NCI-H524 treated with DMSO at 0.1 percent for 48 hours (cell line): ENCODE measurements around the gene POU6F2.

Experiments
- DNase-seq: peaks from one replicate; lab custom pipeline; 2025; lab: John Stamatoyannopoulos, UW

Gene POU6F2

DNA sequence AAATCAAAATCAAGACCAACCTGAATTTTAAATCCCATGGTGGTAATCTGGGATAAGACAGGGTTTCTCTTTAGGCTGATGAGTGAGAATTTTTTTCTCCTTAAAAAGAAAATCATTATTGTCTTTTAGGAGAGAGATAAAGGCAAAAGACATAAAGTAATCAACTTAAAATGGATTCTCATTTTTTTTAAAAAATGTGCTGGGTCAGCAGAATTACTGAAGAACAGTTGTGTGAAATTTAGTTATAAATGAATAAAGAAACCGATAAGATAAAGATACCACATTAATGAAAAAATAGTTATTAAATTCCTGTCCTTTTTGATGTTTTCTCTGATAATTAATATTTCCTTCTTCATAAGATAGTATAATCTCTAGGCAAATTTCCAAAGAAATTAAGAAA, 427.2 kb downstream of the POU6F2 start:
- DNase-seq, result no peak

DNA sequence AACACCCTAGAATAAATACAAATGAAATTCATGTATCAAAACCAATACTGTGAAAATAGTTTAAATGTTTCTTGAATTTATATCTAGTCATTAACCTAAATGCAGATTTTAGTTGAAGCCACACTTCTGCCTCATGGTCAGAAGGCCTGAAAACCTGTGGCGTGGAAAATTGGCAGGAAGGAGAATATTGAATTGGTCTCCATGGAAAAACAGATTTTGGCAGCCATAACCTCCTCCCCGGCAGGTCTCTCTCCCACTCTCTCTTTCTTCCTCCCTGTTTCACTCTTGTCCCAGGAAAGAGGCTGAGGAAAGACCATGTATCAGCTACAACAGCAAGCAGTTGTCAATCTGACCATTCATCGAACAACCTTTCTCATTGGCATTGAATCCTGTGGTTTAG, 427.9 kb downstream of the POU6F2 start:
- DNase-seq, result no peak

DNA sequence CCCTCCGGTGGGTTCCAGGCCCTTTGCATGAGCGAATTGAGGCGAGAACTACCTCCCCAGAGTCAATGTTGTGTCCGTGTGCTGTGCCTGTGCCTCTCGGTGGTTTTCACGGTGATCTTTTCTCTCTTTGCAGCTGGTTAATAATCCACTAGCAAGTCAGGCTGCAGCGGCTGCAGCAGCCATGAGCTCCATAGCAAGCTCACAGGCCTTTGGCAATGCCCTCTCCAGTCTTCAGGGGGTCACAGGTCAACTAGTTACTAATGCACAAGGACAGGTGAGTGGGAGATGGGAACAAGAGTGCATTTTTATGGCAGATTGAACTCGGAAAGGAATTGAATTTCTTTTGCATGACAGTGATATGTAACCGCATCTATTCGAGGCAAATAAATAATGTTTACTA, 428.8 kb downstream of the POU6F2 start:
- no peak for DNase-seq

DNA sequence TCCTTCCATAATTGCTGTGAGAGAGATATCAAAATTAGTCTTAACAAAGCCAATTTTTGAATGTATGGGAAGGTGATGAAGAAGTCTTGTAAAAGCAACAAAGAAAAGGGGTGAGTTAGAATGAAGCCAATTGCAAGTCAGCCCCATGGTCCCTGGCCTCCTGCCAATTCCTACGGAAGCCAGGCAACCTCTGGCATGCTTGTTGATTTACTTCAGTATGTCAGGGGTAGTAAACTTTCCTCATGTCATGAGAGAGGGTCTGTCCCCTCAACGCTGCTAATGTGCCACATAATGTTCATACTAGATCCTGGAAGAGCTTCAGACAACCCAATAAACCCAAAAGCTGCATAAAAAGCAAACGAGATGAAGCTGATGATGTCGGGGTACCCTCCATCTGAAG, 429.4 kb downstream of the POU6F2 start:
- no peak for DNase-seq

DNA sequence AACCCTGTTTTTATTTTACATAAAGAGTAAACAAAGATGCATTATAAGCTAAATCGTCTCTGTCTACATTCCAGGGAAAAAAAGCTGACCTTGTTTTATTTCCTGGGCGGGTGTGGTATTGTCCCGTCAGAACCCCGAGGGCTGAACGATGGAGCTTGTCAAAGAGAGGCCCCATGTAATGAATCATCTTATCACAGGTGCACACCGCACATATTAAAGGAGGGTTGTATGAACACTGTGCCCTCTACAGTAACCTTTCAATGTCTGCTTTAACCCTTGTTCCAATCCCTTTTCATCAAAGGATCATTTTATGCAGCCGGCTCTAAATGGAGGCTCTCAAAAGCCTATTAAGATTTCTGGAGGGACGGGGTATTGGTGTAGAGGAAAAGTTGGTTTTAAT, 430.0 kb downstream of the POU6F2 start:
- no peak for DNase-seq

DNA sequence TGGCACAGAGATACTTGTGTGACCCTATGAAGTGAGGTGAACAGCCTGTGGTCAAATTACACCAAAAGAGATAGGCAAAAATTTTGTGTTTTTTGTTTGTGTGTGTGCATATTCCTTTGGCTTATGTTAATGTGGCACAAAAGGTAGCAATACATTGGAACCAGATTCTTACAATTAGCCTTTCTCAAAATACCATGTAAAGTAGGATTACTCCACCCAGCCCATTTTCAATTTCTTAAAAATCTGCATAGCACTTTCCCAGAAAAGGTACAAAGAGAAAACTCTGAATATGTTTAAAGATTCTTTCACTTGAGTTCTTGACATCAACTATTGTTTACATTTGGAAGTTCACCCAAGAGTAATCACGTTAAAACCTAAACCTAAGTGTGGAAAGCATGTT, 431.2 kb downstream of the POU6F2 start:
- DNase-seq, result no peak

DNA sequence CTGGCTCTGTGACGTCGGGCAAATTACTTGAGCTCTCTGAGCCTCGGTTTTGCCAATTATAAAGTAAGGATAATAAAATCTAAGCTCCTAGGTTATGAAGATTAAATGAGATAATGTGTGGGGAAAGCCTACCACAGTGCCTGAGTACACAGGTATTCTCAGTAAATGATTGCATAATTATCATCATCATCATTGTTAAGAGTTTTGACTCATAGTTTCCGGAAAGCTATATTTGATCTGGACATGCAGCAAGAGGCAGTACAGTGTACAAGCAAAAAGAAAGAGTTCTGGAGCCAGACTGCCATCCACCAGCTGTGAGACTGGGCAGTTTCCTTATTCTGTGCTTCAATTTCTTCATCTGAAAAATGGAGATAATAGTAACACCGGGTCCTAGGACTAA, 432.9 kb downstream of the POU6F2 start:
- DNase-seq, result no peak

DNA sequence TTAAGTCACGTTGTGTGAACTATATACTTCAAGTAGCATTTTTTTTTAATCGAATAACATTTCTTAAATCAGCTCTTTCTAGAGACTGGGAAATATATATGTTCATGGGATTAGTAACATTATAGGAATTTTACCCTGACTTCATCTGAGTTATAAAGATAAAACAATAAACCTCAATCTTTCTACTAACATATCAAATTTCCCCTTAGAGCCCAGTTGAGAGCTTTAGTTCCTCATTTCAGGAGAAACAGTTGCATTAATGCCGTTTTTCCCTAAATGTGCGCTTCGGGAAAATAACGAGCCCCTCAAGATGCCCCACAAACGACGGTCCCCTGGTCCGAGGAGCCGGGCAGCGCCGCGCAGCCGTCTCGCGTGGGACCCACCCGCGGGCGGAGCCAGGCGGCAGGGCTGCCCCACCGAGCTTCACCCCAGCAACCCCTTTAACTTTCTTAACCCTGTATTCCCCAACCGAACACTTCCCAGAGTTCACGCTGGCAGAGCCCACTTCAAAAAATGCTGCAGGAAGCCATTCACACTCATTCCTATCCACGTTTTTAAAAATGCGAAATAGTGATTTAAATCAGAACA, 436.0 kb downstream of the POU6F2 start:
- no peak for DNase-seq

DNA sequence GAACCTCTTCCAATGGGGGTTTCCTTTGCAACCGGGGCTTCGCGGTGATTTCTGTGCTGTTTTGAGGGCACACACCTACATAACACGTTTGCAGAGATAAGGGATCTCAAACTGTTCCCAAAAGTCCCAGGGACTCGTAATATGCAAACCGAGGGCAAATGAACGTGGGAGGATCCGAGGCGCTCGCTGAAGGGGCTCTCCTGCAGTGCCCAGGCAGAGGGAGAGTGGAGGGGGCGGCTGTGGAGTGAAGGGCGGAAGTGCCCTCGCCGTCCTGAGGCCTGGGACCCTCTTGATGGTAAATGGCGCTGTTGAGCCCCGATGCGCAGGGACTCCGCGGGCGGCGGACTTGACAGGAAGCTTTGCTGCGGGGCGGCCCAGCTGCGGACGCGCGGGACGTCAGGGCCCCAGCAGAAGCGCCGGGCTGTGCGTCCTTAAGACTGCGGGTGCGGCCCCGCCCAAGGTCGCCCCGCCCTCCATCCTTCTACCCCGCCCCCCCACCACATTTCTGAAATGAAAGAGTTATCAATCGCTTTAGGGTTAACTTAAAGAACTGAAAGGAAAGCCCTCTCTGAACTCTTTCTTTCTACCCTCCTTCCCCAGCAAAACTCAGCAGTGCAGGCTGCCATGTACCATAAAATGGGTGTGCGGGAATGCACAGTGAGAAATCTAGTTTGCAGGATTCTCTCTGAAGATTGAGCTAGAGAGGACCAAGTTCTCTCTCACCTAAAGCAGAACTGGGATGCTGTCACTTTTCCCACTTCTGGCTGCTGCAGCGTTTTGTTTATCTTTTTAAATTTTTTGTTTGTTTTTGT, 436.7 kb downstream of the POU6F2 start:
- no peak for DNase-seq

DNA sequence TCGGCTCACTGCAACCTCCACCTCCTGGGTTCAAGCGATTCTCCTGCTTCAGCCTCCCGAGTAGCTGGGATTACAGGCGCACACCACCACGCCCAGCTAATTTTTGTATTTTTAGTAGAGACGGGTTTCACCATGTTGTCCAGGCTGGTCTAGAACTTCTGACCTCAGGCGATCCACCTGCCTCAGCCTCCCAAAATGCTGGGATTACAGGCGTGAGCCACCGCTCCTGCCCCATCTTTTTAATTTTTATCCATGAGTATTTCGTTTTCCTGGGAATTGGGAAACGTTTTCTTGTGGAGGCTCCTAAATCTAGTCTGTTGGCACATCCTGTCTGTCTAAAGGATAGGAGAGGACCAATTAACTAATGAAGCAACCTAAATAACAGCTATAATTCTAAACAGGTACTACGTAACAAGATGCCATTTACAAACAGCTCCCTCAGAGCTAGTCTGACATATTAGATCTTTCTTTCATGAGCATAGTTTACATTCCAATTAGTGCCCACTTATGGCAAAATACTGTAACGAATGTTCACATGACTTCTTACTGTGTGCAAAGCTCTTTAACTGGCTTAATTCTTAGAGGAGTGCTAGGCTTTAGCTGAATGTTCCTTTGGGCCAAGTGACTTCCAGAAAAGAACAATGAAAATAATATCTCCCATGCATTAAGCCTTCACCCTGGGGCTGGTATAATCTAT, 437.5 kb downstream of the POU6F2 start:
- no peak for DNase-seq

DNA sequence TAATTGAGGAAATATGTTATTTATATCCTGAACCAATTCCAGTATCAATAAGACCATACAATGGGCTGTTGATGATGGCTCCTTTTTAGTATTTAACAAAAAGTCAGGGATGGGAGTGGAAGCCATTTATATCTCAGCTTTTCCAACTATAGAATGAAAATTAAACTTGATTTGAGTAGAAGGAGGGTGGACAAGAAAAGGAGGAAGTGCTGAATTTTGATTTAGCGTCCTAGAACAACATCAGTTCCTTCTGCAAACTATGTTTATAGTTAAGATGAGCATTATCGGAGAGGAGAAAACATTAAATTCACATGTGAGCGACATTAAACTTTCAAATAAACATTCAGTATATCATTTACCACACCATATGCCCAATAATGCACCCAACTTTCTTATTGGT, 439.2 kb downstream of the POU6F2 start:
- no peak for DNase-seq

DNA sequence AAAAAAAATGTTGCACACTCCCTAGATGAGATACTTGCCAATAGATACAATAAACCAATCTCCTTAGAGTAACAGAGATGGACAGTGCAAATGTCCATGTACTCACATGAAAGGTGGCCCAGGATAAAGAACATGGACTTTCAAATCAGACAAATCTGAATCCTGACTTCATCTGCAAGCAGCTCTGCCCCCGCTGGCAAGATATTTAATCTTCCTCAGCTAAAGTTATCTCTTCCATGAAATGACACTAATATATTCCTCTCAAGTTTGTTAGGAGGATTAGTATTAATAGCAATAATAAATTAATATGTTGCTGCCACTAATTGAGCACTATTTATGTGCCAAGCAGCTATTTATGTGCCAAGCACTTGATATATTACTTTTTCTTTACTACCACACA, 439.9 kb downstream of the POU6F2 start:
- no peak for DNase-seq

DNA sequence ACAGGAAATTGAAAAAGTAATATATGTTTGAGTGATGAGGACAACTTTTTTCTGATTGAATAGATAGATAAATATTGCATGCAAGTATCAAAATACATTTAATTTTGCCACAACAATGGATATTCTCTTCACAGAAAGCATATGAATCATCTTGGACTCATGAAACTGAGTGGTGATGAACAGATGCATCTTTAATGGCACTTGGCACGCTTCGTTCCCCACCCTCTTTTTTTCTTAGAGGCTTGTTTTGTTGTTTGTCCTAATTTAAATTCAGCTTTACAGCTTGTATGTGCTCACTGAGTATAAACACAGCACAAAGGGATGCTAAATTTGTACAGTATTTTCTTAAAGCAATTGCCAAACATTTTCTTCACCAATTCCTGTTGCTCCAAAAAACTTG, 443.5 kb downstream of the POU6F2 start:
- DNase-seq, result no peak

DNA sequence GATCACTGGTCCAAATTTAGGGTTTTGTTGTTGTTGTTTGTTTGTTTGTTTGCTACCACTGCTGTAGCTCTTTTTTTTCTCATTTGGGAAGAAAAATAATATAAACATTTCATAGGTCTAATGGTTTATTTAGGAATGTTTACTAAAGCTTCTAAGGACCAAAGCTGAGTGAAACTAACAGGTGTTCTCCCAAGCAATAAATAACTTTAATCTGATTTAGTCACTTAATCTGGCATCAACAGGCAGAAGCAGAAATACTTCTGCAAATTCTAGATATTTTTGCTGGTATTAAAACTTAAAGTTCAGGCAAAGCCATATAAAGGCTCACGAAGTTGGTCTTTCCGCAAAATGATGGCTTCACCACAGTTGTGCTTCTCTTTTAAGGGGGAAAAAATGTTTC, 444.0 kb downstream of the POU6F2 start:
- DNase-seq, result no peak

DNA sequence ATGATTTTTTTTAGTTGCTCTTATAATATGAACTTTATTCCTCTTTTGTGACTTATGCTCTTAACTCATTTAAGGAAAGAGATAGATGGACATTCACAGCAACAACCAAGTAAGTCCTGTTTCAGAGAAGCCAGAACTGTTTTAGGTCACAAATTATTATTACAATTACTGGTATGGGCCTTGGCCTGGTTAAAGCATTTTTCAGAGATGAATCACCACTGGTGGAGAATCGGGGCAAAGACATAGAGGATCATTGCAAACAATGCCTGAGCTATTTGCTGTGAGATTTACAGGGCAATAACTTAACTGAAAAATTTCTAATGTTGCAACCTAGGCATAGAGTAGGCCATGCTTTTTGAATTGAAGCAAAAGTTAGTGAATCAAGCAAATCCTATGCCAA, 450.5 kb downstream of the POU6F2 start:
- DNase-seq, result no peak

DNA sequence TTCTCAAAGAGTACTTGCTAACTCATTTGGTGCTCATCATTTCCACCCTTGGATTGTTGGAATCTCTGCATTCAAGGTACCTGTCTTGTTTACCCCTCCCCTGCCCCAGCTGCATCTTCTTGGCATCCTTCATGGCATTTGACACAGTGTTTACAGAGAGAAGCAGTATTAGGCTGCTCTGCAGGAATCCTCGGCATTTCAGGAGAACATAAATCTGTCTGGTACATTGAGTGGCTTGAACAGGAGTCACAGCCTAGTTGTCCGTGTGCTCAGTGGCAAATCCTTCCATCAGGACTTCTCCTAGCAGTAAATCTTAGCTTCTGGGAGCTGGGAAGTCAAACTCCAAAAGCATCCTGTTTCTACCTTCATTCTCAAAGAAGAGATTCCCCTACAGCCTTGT, 451.7 kb downstream of the POU6F2 start:
- DNase-seq, result no peak

DNA sequence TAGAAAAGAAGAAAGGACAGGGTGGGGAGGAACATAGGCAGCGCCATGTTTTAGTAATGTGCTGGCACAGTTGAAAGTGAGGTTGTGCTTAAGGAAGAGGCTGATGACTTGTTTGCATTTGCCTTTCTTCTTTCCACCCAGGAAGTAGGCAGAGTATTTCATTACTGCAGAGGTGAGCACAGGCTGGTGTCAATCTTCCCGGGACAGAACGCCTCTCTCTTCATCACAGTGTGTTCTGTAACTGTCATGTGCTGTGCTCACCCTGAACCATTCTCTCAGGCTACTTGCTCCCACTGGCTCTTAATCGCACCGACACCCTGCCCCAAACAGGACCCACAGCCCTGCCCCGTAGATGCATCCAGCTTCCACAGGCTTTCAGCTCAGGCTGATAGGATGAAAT, 452.7 kb downstream of the POU6F2 start:
- DNase-seq, result no peak

DNA sequence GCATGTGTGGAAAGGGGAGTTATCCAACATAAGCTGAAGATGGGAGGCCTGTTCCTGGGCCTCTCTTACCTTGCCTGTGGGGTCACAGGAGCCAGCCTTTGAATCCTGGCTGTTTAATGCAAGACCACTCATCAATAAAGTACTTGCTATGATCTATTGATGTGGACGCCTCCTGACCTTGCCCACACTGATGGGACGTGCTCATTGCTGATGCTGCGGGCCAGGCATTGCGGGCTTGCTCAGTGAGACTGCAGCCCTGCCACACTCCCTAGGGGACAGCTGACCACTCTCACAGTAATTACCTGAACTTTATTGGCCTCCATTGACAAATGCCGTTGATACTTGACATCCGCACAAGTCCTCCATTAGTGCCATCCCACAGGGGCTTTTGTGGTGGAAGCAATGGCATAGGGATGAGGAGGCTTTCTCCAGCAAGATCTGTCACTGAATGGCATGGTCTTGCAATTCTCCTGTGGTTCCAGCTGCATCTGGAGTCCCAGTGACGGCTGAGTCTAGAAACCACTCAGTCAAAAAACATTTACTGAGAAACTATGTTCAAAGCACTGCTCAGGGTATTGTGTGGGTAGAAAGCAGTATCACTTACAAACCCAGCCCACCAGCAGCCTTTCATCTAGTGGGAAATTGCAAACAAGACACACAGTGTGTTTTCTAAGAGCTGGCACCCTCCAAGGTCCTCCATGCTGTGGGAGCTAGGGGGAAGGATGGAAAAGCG, 453.4 kb downstream of the POU6F2 start:
- no peak for DNase-seq

DNA sequence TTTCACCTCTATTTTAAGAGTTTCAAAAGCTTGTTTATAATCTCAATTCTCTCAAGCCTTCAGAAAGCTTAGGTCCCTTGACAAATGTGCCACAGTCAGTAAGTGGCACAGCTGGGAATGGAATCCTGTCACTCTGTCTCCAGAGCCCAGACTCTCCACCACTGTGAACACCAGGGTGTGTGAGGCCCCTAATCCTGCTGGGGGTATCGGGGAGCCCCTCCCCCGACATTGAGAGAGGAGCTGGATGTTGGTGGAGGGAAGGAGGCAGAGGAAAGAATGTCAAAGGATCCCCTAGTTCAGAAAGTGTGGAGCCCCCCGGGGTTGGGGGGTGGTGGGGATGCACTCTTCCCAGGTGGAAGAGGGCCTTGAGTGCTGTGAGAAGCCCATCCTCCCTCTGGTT, 454.7 kb downstream of the POU6F2 start:
- no peak for DNase-seq

DNA sequence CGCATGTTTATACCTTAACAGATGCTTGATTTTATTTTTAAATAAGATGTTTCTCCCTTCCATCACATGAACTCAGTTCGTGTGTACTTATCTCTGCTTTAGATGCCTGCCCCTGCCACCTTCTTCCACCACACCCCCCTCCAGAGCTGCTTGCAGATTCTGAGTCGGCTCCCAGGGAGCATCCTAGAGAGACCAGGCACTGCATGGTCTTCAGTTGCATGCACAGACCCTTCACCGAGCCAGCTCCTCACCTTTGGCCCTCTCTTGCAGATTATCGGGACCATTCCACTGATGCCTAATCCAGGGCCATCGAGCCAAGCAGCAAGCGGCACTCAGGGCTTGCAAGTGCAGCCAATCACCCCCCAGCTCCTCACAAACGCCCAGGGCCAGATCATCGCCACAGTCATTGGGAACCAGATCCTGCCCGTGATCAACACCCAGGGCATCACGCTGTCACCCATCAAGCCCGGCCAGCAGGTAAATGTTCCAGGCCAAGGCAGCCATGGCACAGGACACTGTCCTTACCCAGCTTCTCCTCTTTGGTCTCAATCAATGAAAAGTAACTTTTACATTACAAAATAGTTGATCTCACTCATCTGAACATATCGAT, 455.2 kb downstream of the POU6F2 start:
- DNase-seq, result no peak

DNA sequence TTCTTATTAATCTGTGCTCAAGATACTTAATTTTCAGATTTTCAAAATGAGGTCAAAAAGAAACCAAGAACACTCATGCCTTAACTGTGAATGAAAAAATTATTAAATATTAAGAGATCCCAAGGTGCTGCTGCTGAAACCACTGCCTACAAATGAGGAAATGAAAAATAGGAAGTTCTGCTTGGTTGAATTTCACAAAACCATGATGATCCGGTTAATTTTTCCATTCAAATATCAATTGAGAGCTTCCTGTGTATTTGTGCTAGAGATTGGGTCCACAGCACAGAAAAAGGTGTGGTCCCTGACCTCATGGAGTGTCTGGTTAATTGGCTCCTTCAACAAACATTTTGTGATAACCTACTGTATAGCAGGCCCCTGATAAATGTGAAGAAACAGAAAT, 455.8 kb downstream of the POU6F2 start:
- no peak for DNase-seq

DNA sequence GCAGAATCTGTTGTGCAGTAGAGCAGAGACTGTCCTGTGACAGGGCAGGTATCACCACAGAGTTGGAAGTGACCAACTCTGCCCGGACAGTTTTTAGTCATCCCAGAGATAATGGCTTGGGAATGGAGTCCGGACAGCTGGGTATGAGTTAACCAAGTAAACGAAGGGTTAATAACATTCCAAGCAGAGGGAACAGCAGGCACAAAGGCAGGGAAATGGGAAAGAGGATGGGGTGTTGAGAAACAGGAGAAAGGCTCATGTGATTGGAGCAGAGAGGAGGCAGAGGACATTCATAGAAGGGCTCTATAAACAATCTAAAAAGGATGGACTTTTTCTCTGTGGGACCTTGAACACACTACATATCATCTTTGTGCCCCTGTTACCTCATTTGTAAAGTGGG, 456.3 kb downstream of the POU6F2 start:
- no peak for DNase-seq
